Loucy (cell line): Measurements from ENCODE around the gene IQGAP3.

ENCODE experiments used
- H2AFZ ChIP-seq: fragments of 200-600 bp; sonication (generic); 2 replicates; pipeline ENCODE4 v1.6.0; 2016; ENCODE audit warnings: antibody characterized with exemption, mild to moderate bottlenecking, low read length, moderate library complexity
- H3F3A ChIP-seq: fragments of 200-600 bp; 2 replicates; pipeline ENCODE4 v1.6.0; 2016; ENCODE audit warnings: antibody characterized with exemption, low read depth, mild to moderate bottlenecking
- H3K27me3 ChIP-seq: fragments of 200-600 bp; sonication (generic); 2 replicates; pipeline ENCODE4 v1.6.1; 2014; ENCODE audit warnings: low read length, mild to moderate bottlenecking; ENCODE audit not compliant: insufficient read depth, poor library complexity, severe bottlenecking
- H3K36me3 ChIP-seq: fragments of 200-600 bp; sonication (generic); 2 replicates; pipeline ENCODE4 v1.6.1; 2016; ENCODE audit warnings: low read length; ENCODE audit not compliant: insufficient read depth
- H3K4me1 ChIP-seq: fragments of 200-600 bp; sonication (generic); 2 replicates; pipeline ENCODE4 v1.5.1; 2014; ENCODE audit warnings: low read length, mild to moderate bottlenecking; ENCODE audit not compliant: insufficient read depth, poor library complexity, severe bottlenecking
- H3K4me2 ChIP-seq: fragments of 200-600 bp; sonication (generic); 2 replicates; pipeline ENCODE4 v1.6.0; 2014; ENCODE audit warnings: antibody characterized with exemption, low read length, low read depth, mild to moderate bottlenecking; ENCODE audit not compliant: poor library complexity, severe bottlenecking
- H3K4me3 ChIP-seq: fragments of 200-600 bp; sonication (generic); 2 replicates; pipeline ENCODE4 v1.5.1; 2014; ENCODE audit warnings: low read length, mild to moderate bottlenecking, mixed read lengths; ENCODE audit not compliant: poor library complexity, severe bottlenecking
- H3K79me2 ChIP-seq: fragments of 200-600 bp; sonication (generic); 2 replicates; pipeline ENCODE4 v1.6.1; 2014; ENCODE audit warnings: low read length; ENCODE audit not compliant: insufficient read depth
- H3K9ac ChIP-seq: fragments of 200-600 bp; sonication (generic); 2 replicates; pipeline ENCODE4 v1.6.0; 2014; ENCODE audit warnings: mild to moderate bottlenecking, low read depth, low read length, moderate library complexity; ENCODE audit not compliant: poor library complexity, severe bottlenecking
- H3K9me2 ChIP-seq: fragments of 200-600 bp; sonication (generic); replicated peaks from 2 replicates; pipeline ENCODE4 v1.6.1; 2016; ENCODE audit warnings: low read depth, low read length, mixed read lengths
- H3K9me3 ChIP-seq: fragments of 200-600 bp; sonication (generic); 2 replicates; pipeline ENCODE4 v1.6.1; 2014; ENCODE audit warnings: mild to moderate bottlenecking, antibody characterized with exemption, low read length, low read depth; ENCODE audit not compliant: insufficient read depth
- H4K20me1 ChIP-seq: fragments of 200-600 bp; sonication (generic); 2 replicates; pipeline ENCODE4 v1.6.0; 2014; ENCODE audit warnings: antibody characterized with exemption, low read length, mild to moderate bottlenecking; ENCODE audit not compliant: insufficient read depth, poor library complexity, severe bottlenecking
- CTCF ChIP-seq: fragments of 200-600 bp; sonication (generic); conservative IDR thresholded peaks from 2 replicates; pipeline ENCODE4 v1.5.1; 2014; ENCODE audit warnings: mild to moderate bottlenecking, antibody characterized with exemption, low read length
- EZH2phosphoT487 ChIP-seq: fragments of 200-600 bp; IDR thresholded peaks from 2 replicates; pipeline ENCODE4 v1.6.1; 2018; ENCODE audit warnings: antibody characterized with exemption, mild to moderate bottlenecking, moderate library complexity, borderline replicate concordance

The IQGAP3 gene

GRCh38 chr1:156487862-156488261 is 84.5 kb downstream of the IQGAP3 start:
- Histone ChIP-seq H3K79me2 (peaks cover 93% of the 10 kb centered on the region), H3F3A (no peaks in the 10 kb centered on the region), H3K4me2 (no peak overlapping the region), H3K4me1 (peaks cover 48% of the 10 kb centered on the region), H2AFZ (no peak overlapping the region), H3K36me3 (peaks cover 16% of the 10 kb centered on the region; the same call in 1 of the 2 replicates), H3K9me3 (no peaks in the 10 kb centered on the region), H3K4me3 (no peak overlapping the region), H3K27me3 (no peaks in the 10 kb centered on the region), H3K9me2 (no peaks in the 10 kb centered on the region), H3K9ac (no peak overlapping the region), H4K20me1 (peaks cover 82% of the 10 kb centered on the region)
- TF ChIP-seq CTCF (no peak), EZH2phosphoT487 (no peak)

GRCh38 chr1:156486421-156487344 is 85.7 kb downstream of the IQGAP3 start:
- H3K4me2 ChIP-seq = no peak overlapping the region
- H3K27me3 ChIP-seq = no peaks in the 10 kb centered on the region
- peaks cover 37% of the 10 kb centered on the region for H3K4me1 ChIP-seq

GRCh38 chr1:156485984-156486383 is 86.4 kb downstream of the IQGAP3 start:
- no peak for TF ChIP-seq EZH2phosphoT487
- TF ChIP-seq CTCF = no peak
- no peaks in the 10 kb centered on the region for H3K9me2 ChIP-seq
- peaks cover 67% of the 10 kb centered on the region for H4K20me1 ChIP-seq
- H3K4me1 ChIP-seq = peaks cover 30% of the 10 kb centered on the region
- H3K79me2 ChIP-seq = peaks cover 74% of the 10 kb centered on the region
- no peak overlapping the region for H2AFZ ChIP-seq
- no peaks in the 10 kb centered on the region for H3F3A ChIP-seq
- H3K36me3 ChIP-seq = peaks cover 35% of the 10 kb centered on the region; the same call in 1 of the 2 replicates
- no peaks in the 10 kb centered on the region for H3K27me3 ChIP-seq
- H3K4me2 ChIP-seq = no peak overlapping the region
- no peak overlapping the region for H3K4me3 ChIP-seq
- H3K9ac ChIP-seq = no peak overlapping the region
- no peaks in the 10 kb centered on the region for H3K9me3 ChIP-seq

More at GRCh38 chr1:156486421-156487344, 85.7 kb downstream of the IQGAP3 start:
- no peak for TF ChIP-seq CTCF
- no peak for TF ChIP-seq EZH2phosphoT487
- H3K79me2 ChIP-seq = peaks cover 81% of the 10 kb centered on the region
- H2AFZ ChIP-seq = no peak overlapping the region
- no peaks in the 10 kb centered on the region for H3K9me3 ChIP-seq
- peaks cover 74% of the 10 kb centered on the region for H4K20me1 ChIP-seq
- no peaks in the 10 kb centered on the region for H3F3A ChIP-seq
- no peaks in the 10 kb centered on the region for H3K9me2 ChIP-seq
- H3K4me3 ChIP-seq = no peak overlapping the region
- H3K36me3 ChIP-seq = peaks cover 28% of the 10 kb centered on the region; the same call in 1 of the 2 replicates
- H3K9ac ChIP-seq = no peak overlapping the region
